Cardiac muscle cell (in vitro differentiated cells and primary cell): ENCODE data around the gene SCARB1. TPM values are rescaled to one million over a fixed set of nuclear protein-coding genes. Genes with fewer than 3 reads are reported as not detected.
A peak's percentile ranks its signal among the peaks of the same experiment; 100 is the strongest.

Experiments used
- DNase-seq, 2 donors: peaks; one replicate each; pipeline versions ENCODE4 v3.0.0 to v3.0.0-alpha.2; 2010 to 2017; ENCODE audit warnings: low read depth in 1 of 2, low spot score in 1 of 2
- H3K27ac ChIP-seq: fragments of 200-600 bp; sonication (generic); 2 replicates; pipeline ENCODE4 v1.5.1; 2016
- H3K27me3 ChIP-seq: fragments of 200-600 bp; sonication (generic); 2 replicates; pipeline ENCODE4 v1.6.0; 2016; ENCODE audit warnings: control low read depth
- H3K36me3 ChIP-seq: fragments of 200-600 bp; sonication (generic); 2 replicates; pipeline ENCODE4 v1.5.1; 2016; ENCODE audit warnings: control low read depth
- H3K4me1 ChIP-seq: fragments of 200-600 bp; sonication (generic); 2 replicates; pipeline ENCODE4 v1.8.1; 2017; ENCODE audit warnings: low read depth, mild to moderate bottlenecking, mixed run types
- H3K4me3 ChIP-seq: fragments of 200-600 bp; sonication (generic); 2 replicates; pipeline ENCODE4 v1.5.1; 2016; ENCODE audit warnings: mild to moderate bottlenecking
- H3K9me3 ChIP-seq: fragments of 200-600 bp; sonication (generic); 2 replicates; pipeline ENCODE4 v1.5.1; 2017; ENCODE audit warnings: low read depth, mild to moderate bottlenecking, control low read depth
- CTCF ChIP-seq: IDR thresholded peaks from 2 replicates; pipeline ENCODE4 v1.5.1; 2012; ENCODE audit warnings: low read depth, mild to moderate bottlenecking, low read length
- polyA plus RNA-seq: library from polyadenylated mRNA; unstranded; fragments of >200 nt; fragmentation: Nextera tagmentation; extraction: Ambion mirVana; gene quantifications from 2 replicates; pipeline ENCODE4 v1.2.1, GENCODE V29; 2016
- total RNA-seq: library from RNA; depleted of rRNA; stranded (reverse); fragments of >200 nt; gene quantifications from 2 replicates; pipeline ENCODE4 v1.2.3, GENCODE V29; 2016

SCARB1 gene
- total and polyA plus RNA-seq, 2 experiments from 2014 or later: 37.7 to 42.5 TPM

GRCh38 chr12:124753228-124753591 is 110.5 kb downstream of the SCARB1 start:
- no peaks in the 10 kb centered on the region for H3K27me3 ChIP-seq
- TF ChIP-seq CTCF: no peak
- H3K4me3 ChIP-seq: no peak overlapping the region
- H3K27ac ChIP-seq: no peak overlapping the region
- no peaks in the 10 kb centered on the region for H3K9me3 ChIP-seq
- no peaks in the 10 kb centered on the region for H3K36me3 ChIP-seq
- DNase-seq: no peak
- H3K4me1 ChIP-seq: peaks cover 2% of the 10 kb centered on the region

- TF ChIP-seq CTCF: no peak
- DNase-seq: peak in 1 of 2 donors; percentile 61
- Histone ChIP-seq H3K4me3 (no peak overlapping the region), H3K36me3 (no peaks in the 10 kb centered on the region), H3K27ac (no peak overlapping the region), H3K27me3 (no peaks in the 10 kb centered on the region), H3K9me3 (no peaks in the 10 kb centered on the region), H3K4me1 (peaks cover 2% of the 10 kb centered on the region)
Measured at GRCh38 chr12:124752437-124753227, 111.0 kb downstream of the SCARB1 start.

- no peak overlapping the region for H3K27ac ChIP-seq
Measured at GRCh38 chr12:124751654-124752355, 111.9 kb downstream of the SCARB1 start.

GRCh38 chr12:124750787-124751471 is 112.7 kb downstream of the SCARB1 start:
- no peaks in the 10 kb centered on the region for H3K27me3 ChIP-seq
- H3K27ac ChIP-seq: peak overlapping the region; percentile 81
- no peaks in the 10 kb centered on the region for H3K9me3 ChIP-seq
- DNase-seq: peak in 1 of 2 donors; percentile 65
- TF ChIP-seq CTCF: peak; percentile 14
- H3K4me1 ChIP-seq: peaks cover 2% of the 10 kb centered on the region
- H3K4me3 ChIP-seq: no peak overlapping the region
- no peaks in the 10 kb centered on the region for H3K36me3 ChIP-seq

More at GRCh38 chr12:124751654-124752355, 111.9 kb downstream of the SCARB1 start:
- Histone ChIP-seq H3K9me3 (no peaks in the 10 kb centered on the region), H3K27me3 (no peaks in the 10 kb centered on the region), H3K36me3 (no peaks in the 10 kb centered on the region), H3K4me1 (peaks cover 2% of the 10 kb centered on the region), H3K4me3 (no peak overlapping the region)
- DNase-seq: no peak
- no peak for TF ChIP-seq CTCF

- H3K9me3 ChIP-seq: no peaks in the 10 kb centered on the region
- no peak for TF ChIP-seq CTCF
- H3K27me3 ChIP-seq: no peaks in the 10 kb centered on the region
- H3K27ac ChIP-seq: no peak overlapping the region
- H3K36me3 ChIP-seq: no peaks in the 10 kb centered on the region
- no peak overlapping the region for H3K4me3 ChIP-seq
- no peaks in the 10 kb centered on the region for H3K4me1 ChIP-seq
- no peak for DNase-seq
Measured at GRCh38 chr12:124750149-124750656, 113.5 kb downstream of the SCARB1 start.
